Fibroblast of skin of scalp (primary cell): ENCODE data around the gene RHBDL1. TPM values are rescaled to one million over a fixed set of nuclear protein-coding genes. Genes with fewer than 3 reads are reported as not detected.
A peak's percentile ranks its signal among the peaks of the same experiment; 100 is the strongest.

Source experiments
- DNase-seq: peaks from one replicate; pipeline ENCODE4 v3.0.0-alpha.2; 2013
- polyA plus RNA-seq, 2 experiments: library from polyadenylated mRNA; unstranded; fragments of 120-200 nt; gene quantifications; one replicate each; pipeline ENCODE4 v1.2.1, GENCODE V29; 2013; ENCODE audit not compliant: insufficient read length in 2 of 2

RHBDL1 gene
- polyA plus RNA-seq (2013, experiment 1 of 2; ENCODE audit: insufficient read length) = 1.4 TPM
- 1.1 TPM for polyA plus RNA-seq (2013, experiment 2 of 2; ENCODE audit: insufficient read length)

- DNase-seq = peak; percentile 53
Measured at GRCh38 chr16:674968-675883, at the start of gene RHBDL1. RHBDL1 (plus strand) TSS chr16:675671; CDS start chr16:675791, 120 bp downstream.

DNA sequence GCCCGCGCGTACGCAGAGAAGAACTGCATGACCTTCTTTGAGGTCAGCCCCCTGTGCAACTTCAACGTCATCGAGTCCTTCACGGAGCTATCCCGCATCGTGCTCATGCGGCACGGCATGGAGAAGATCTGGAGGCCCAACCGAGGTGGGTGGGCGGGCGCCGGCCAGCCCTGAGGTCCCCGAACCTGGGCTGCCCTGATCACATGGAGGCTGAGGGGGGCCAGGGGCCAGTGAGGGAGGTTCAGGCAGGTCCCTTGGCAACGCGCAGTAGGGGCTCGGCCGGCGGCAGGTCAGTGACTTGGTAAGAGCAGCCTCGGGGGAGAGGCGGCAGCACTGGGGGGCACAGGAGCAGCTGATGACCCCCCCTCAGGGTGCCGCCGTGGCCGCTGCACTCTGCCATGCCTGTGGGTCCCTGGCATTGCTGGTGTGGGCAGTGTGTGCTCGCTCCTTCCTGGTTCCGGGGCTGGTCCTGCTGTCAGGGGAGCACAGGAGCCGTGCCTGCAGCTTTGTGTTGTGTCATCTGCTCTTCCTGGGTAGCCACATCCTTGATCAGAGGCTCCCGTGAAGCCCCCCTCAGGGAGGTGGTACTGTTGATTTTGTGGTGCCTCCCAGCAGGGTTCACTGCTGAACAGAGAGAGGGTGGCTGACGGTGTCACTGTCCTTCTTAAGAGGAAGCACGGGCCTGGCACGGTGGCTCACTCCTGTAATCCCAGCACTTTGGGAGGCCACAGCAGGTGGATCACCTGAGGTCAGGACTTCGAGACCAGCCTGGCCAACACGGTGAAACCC lies 49.3 kb upstream of the RHBDL1 start:
- no peak for DNase-seq

DNA sequence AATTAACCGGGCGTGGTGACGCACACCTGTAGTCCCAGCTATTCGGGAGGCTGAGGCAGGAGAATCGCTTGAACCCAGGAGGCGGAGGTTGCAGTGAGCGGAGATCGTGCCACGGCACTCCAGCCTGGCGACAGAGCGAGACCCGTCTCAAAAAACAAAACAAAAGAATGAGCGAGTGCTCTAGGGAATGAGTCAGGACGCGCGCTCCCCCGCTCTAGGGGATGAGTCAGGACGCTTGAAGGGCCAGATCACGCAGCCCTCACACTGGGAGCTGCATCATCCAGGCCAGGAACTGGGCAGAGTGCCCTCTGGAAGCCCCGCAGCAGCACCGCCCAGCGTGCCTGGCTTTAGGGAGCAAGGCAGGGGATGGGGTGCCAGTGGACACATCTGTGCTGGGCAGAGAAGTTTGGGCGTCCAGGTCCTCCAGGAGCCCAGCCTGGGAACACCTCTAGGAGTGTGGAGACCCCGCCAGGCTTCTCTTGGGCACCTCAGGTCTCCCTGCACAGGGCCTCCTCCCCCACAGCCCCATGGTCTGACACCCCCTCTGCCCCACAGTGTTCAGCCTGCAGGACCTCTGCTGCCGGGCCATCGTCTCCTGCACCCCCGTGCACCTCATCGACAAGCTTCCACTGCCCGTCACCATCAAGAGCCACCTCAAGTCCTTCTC lies 48.6 kb upstream of the RHBDL1 start:
- DNase-seq = peak; percentile 95

GRCh38 chr16:627454-628239 lies 47.8 kb upstream of the RHBDL1 start:
- no peak for DNase-seq

DNA sequence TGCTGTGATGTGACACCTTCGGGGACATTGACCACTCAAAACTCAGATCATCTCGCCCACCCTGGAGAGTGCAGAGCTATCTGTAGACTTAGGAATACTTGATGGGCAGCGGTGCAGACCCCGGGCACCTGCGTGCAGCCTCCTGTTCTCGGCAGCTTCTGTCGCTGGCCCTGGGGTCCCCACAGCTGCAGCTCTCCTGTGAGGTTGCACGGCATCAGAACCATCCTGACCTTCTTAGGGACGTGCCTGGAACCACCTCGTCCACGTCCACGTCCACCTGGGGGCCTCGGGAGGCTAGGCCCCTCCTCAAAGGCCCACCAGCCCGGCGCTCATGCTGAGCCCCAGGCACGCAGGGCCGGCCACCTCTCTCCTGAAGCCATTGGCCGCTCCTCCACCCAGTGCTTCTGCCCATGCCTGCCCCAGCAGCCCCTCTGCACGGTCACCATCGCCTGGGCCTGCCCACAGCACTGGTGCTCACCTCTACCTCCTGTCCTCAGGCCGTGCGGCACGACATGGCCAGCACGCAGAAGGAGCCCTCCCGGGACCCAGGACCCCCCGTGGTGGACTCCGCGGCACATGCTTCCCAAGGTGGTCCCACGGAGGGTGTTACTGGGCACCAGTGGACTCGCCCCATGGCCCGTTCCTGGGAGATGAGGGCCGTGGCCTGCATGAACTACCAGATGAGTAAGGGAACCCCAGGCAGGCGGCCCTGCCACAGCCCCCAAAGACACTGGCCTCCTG lies 47.0 kb upstream of the RHBDL1 start:
- DNase-seq = no peak

DNA sequence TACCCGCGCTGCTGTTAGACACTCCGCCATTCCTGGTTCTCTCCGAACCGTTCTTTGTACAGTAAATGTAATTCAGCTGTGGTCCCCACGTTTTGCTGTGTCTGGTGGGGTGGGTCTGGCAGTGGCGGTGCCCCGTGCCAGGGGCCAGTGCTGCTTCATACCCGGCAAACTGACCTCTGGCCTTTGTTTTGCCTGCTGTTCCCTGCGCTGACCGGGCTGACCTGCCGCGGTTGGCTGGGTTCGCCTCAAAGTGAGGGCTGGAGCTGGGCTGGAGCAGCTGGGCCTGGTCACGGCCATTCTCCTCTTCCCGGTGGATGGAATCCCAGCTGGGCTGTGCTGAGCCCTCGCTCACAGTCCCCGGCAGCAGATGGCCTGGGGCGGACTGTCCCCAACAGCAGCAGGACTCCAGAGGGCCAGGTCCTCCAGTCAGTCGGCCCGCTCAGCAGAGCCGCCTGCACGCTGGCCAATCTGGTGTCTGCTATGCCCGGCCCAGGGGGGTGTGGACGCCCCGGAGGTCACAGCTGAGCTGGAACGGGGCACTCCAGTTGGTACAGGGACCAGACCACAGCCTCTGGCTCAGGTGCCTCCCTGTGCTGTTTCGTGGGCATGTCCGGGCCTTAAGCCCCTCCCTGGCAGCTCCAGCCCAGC lies 46.2 kb upstream of the RHBDL1 start:
- no peak for DNase-seq

- no peak for DNase-seq
Measured at GRCh38 chr16:629833-630248, 45.6 kb upstream of the RHBDL1 start.

DNA sequence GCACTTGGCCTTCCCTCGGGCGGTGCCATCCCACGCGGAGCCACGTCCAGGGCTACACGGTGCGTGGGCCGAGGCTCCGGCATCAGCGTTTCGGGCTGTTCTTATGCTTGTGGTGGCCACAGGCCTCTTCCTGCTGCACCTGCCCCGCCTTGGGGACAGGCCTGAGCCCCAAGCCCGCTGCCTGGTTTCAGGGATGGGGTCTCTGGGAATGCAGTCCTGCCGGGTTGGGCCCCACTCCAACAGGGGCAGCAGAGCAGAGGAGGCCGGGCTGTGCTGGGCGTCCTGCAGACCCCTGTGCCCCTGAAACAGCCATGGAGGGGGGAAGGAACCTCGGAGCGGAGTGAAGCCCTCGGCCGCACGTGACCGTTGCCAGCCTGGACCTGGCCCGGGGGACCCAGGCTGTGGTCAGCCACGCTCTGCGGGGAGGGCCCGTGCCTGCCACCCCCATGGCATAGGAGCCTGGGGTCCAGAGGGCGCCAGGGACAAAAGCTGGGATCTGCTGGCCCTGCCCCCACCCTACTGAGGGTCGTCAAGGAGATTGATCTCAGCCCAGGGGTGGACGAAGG lies 45.1 kb upstream of the RHBDL1 start:
- DNase-seq = no peak

DNA sequence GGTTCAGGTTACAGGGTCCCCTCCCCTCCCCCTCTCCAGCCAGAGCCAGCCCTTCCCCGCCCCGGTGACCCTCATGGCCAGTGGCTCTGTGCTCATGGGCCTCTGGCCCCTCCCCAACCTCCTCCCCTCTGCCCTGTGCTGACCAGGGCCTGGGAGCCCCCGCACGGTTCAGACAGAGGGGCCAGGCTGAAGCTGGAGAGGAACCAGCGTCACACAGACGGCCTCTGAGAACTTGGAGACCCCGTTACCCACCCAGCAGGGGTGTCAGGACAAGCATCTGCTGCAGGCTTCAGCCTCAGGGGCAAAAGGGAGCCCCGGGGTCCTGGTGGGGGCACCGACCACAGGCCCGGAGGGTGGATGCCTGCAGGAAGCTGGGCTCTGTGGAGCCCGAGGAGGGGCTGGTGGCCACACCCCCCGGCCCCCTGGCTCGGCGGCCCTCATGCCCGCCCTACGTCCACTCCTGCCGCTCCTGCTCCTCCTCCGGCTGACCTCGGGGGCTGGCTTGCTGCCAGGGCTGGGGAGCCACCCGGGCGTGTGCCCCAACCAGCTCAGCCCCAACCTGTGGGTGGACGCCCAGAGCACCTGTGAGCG lies 44.6 kb upstream of the RHBDL1 start, which contains the start of gene WFIKKN1:
TSS of gene WFIKKN1 (plus strand) at position 171 of the 591 bp plus-strand sequence. CDS start at position 440, 269 bp downstream.
- no peak for DNase-seq

DNA sequence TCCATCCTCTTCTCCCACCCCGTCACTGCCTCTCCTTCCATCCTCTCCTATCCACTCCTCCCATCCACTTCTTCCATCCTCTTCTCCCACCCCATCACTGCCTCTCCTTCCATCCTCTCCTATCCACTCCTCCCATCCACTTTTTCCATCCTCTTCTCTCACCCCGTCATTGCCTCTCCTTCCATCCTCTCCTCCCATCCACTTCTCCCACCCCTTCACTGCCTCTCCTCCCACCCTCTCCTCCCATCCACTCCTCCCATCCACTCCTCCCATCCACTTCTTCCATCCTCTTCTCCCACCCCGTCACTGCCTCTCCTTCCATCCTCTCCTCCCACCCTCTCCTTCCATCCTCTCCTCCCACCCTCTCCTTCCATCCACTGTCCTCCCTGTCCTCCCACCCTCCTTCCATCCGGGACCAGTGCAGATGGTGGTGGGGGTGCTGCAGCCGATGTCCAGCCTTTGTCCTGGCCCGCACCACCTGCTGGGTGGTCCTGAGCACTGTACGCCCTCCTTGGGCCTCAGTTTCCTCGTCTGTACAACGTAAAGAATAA lies 43.6 kb upstream of the RHBDL1 start:
- DNase-seq = no peak

- no peak for DNase-seq
Measured at GRCh38 chr16:632486-633335, 42.8 kb upstream of the RHBDL1 start.

- DNase-seq = no peak
Measured at GRCh38 chr16:633336-634050, 42.0 kb upstream of the RHBDL1 start.

GRCh38 chr16:634051-634670 lies 41.3 kb upstream of the RHBDL1 start:
- DNase-seq = no peak

DNA sequence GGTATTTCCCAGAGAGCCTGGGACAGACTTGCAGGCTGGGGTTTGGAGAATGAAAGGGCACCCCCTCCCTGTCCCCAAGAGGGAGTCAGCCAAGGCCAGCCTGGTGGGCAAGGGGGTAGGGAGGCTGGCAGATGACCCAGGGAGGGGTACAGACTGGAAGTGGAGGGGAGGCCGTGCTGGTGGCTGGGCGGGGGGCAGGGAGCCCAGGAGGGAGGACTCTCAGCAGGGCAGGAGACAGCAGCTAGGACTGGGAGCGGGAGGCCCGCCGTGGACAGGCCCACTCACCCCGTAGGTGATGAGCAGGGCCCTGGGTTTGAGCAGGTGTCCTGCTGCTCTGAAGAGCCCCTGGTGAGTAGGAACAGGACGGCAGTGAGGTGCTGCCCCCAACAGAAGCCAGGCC lies 40.5 kb upstream of the RHBDL1 start:
- no peak for DNase-seq

GRCh38 chr16:635573-636205 lies 39.8 kb upstream of the RHBDL1 start:
- DNase-seq = no peak

- DNase-seq = peak; percentile 96
Measured at GRCh38 chr16:636206-637080, 39.0 kb upstream of the RHBDL1 start, which contains the start of gene METTL26. METTL26 (minus strand) TSS chr16:636305; CDS start chr16:636290, 15 bp downstream.
